ENCODE measurements around the gene PAF1. TPM values are rescaled to one million over a fixed set of nuclear protein-coding genes. Genes with fewer than 3 reads are reported as not detected.
A peak's percentile ranks its signal among the peaks of the same experiment; 100 is the strongest.

Gene PAF1
- total RNA-seq (53.6 and 55.1 TPM in 2 replicates), polyA plus RNA-seq (77.9 and 90.8 TPM in 2 replicates), polyA minus RNA-seq (41.9 and 56.6 TPM in 2 replicates), Bru-seq, nascent RNA (percentile 70 among the genes with signal in this experiment), BruChase-seq, experiment 1, labeled RNA remaining after a 6-hour chase (percentile 89 among the genes with signal in this experiment), BruChase-seq, experiment 2, labeled RNA remaining after a 2-hour chase (percentile 81 among the genes with signal in this experiment)
- polyA plus RNA-seq (2011; cell fraction: cytosol; rRNA removed) = 60.4 and 68.7 TPM in 2 replicates
- polyA plus RNA-seq (2011; cell fraction: nucleus; rRNA removed) = 69.9 and 95.5 TPM in 2 replicates
- polyA plus RNA-seq (2012) = 53.1 and 63.8 TPM in 2 replicates
- 43.6 TPM for polyA minus RNA-seq (2011; cell fraction: cytosol; rRNA and poly(A)+ RNA removed)
- polyA minus RNA-seq (2011; cell fraction: nucleus; rRNA and poly(A)+ RNA removed) = 27.1 and 44.7 TPM in 2 replicates
- long read RNA-seq, transcript PAF1-201 (14 exons, 2,066 nt) = major isoform, 107 of 171 reads
- long read RNA-seq, partial matches to known transcripts = 7 of 171 reads
- long read RNA-seq, other reads (novel, unspliced or antisense) = 57 of 171 reads

GRCh38 chr19:39390751-39391437 is at the start of gene PAF1, which contains the start of gene MED29:
Gene PAF1, minus strand, starts transcription at chr19:39391106. Its CDS starts 242 bp downstream, at chr19:39390864.
Gene MED29, plus strand, starts transcription at chr19:39391378. Its CDS starts 45 bp downstream, at chr19:39391423.
- TF ChIP-seq EZH2 (IDR thresholded peaks at IDR 0.05; ENCODE audit: borderline replicate concordance, low read depth, low read length, severe bottlenecking) (no peak), POLR2AphosphoS5 (IDR thresholded peaks at IDR 0.05; ENCODE audit: insufficient read depth, low read depth, low read length) (peak; percentile 92), CTCF (IDR thresholded peaks at IDR 0.05; ENCODE audit: extremely low read depth in 1 of 2, insufficient read depth in 1 of 2, low read depth in 1 of 2, low read length in 2 of 2) (peak in 1 of 2 donors; percentile 7), FOS (IDR thresholded peaks at IDR 0.05; ENCODE audit: borderline replicate concordance, insufficient read depth, low read length) (no peak), JUN (IDR thresholded peaks at IDR 0.05; ENCODE audit: borderline replicate concordance, insufficient read depth, insufficient read length, low read depth) (peak; percentile 53), MAX (IDR thresholded peaks at IDR 0.05; ENCODE audit: insufficient read depth, insufficient read length) (no peak), POLR2A (IDR thresholded peaks at IDR 0.05; ENCODE audit: low read depth, low read length) (peak; percentile 98), MYC (IDR thresholded peaks at IDR 0.05; ENCODE audit: low read depth, low read length) (no peak)
- Histone ChIP-seq H3K9me3 (replicated peaks; ENCODE audit: control insufficient read depth, insufficient read depth, low read length) (no peaks in the 10 kb centered on the region), H3K79me2 (ENCODE audit: control insufficient read depth, insufficient read depth, low read length) (peaks cover 11% of the 10 kb centered on the region), H3K27ac (ENCODE audit: insufficient read depth, low read depth, low read length) (peak within 1 kb of the TSS; percentile 83), H3K4me2 (ENCODE audit: insufficient read depth, low read length) (peak within 1 kb of the TSS; percentile 86), H4K20me1 (replicated peaks; ENCODE audit: control insufficient read depth, extremely low read depth, insufficient read depth, low read length) (no peaks in the 10 kb centered on the region), H2AFZ (ENCODE audit: low read depth, low read length) (peak within 1 kb of the TSS; percentile 75), H3K4me1 (ENCODE audit: control insufficient read depth, extremely low read depth, insufficient read depth, low read length) (peaks cover 9% of the 10 kb centered on the region), H3K9me1 (replicated peaks; ENCODE audit: control insufficient read depth, extremely low read depth, insufficient read depth, low read length) (no peaks in the 10 kb centered on the region), H3K36me3 (ENCODE audit: control insufficient read depth in 2 of 2, extremely low read depth in 1 of 2, insufficient read depth in 2 of 2, low read length in 2 of 2) (peaks cover 7 to 31% of the 10 kb centered on the region in 2 experiments), H3K27me3 (ENCODE audit: control insufficient read depth in 2 of 2, insufficient read depth in 2 of 2, low read length in 2 of 2) (no peaks in the 10 kb centered on the region), H3K4me3 (replicated peaks in 1 of 3; ENCODE audit: insufficient read depth in 1 of 3, low read depth in 1 of 3, low read length in 3 of 3) (peak within 1 kb of the TSS; percentile 60 to 84 (median 83)), H3K9ac (replicated peaks; ENCODE audit: extremely low read depth, insufficient read depth, low read length) (peak within 1 kb of the TSS; percentile 89)
- ChIA-PET CTCF (interaction anchor here (0.7 to 2.0 kb wide), 9 partner anchors 13 to 269 kb away, joined by 3 to 11 read pairs (median 6); partner anchors contain the start of genes PLEKHG2 and RPS16), POLR2A (interaction anchor here (0.6 to 1.4 kb wide), 9 partner anchors 9 to 49 kb away, joined by 3 to 11 read pairs (median 3); partner anchors contain the start of genes PLEKHG2, RPS16 and SAMD4B)
- FAIRE-seq = peak; percentile 99
- intact Hi-C loops (cut with micrococcal nuclease) (loop anchor here (1.0 to 5.0 kb wide), 3 partner anchors 39 to 264 kb away; partner anchors contain the start of gene PAK4), dilution Hi-C loops (cut with MboI; ENCODE audit: extremely low pct_ligation_motif_present, low sequenced_read_pairs) (no loop called here)
- peak; percentile 100 for DNase-seq (ENCODE audit: low read depth, low spot score)
- no TSS peak for BruUV-seq (replicated peaks)

All from endothelial cell of umbilical vein (primary cell).